SU-DHL-6 (cell line): ENCODE measurements around the gene MTF1.

ENCODE experiments used
- CTCF ChIP-seq: fragments of 200-600 bp; sonication (generic); IDR thresholded peaks from one replicate; pipeline ENCODE4 v1.5.1; 2017; ENCODE audit warnings: antibody characterized with exemption, mild to moderate bottlenecking, low read length, moderate library complexity; ENCODE audit not compliant: insufficient read depth, poor library complexity, severe bottlenecking
- EZH2phosphoT487 ChIP-seq: fragments of 200-600 bp; sonication (generic), shearing (Covaris generic); conservative IDR thresholded peaks from 2 replicates; pipeline ENCODE4 v1.6.1; 2018; ENCODE audit warnings: mild to moderate bottlenecking, antibody characterized with exemption, low read length, moderate library complexity, mixed read lengths

GRCh38 chr1:37851262-37851661 is 8.1 kb downstream of the MTF1 start:
- no peak for TF ChIP-seq CTCF
- TF ChIP-seq EZH2phosphoT487 = no peak
